HEK293T (cell line): Measurements from ENCODE around the gene REPIN1.

Experiments
- CTCF ChIA-PET: fragments of 350-600 bp; formaldehyde crosslinking; extraction: SDS; loops from one replicate; lab custom pipeline; 2021; ENCODE audit warnings: antibody characterized with exemption, inconsistent platforms; lab: Yijun Ruan, JAX
- POLR2A ChIA-PET: fragments of 350-600 bp; formaldehyde crosslinking; extraction: SDS; loops from one replicate; lab custom pipeline; 2020; ENCODE audit warnings: antibody characterized with exemption, inconsistent platforms; lab: Yijun Ruan, JAX
- DNase-seq: peaks from one replicate; pipeline ENCODE4 v3.0.0; 2012; ENCODE audit warnings: mixed read lengths; ENCODE audit errors: extremely low spot score
- ARNT ChIP-seq: fragments of 450-650 bp; IDR thresholded peaks from 2 replicates; pipeline ENCODE4 v1.6.1; 2017; ENCODE audit warnings: mild to moderate bottlenecking
- BHLHE40 ChIP-seq: fragments of 450-650 bp; IDR thresholded peaks from 2 replicates; pipeline ENCODE4 v1.6.1; 2016; ENCODE audit warnings: mild to moderate bottlenecking, moderate library complexity, borderline replicate concordance
- CTBP1 ChIP-seq: fragments of 450-650 bp; IDR thresholded peaks from 2 replicates; pipeline ENCODE4 v1.6.1; 2016; ENCODE audit warnings: borderline replicate concordance
- ELF4 ChIP-seq: fragments of 450-650 bp; IDR thresholded peaks from 2 replicates; pipeline ENCODE4 v1.6.1; 2017; ENCODE audit warnings: antibody characterized with exemption
- FOXA1 ChIP-seq: fragments of 450-650 bp; IDR thresholded peaks from 2 replicates; pipeline ENCODE4 v1.6.1; 2016; ENCODE audit warnings: mild to moderate bottlenecking
- FOXK2 ChIP-seq: fragments of 450-650 bp; IDR thresholded peaks from 2 replicates; pipeline ENCODE4 v1.6.1; 2016; ENCODE audit warnings: mild to moderate bottlenecking
- FOXM1 ChIP-seq: fragments of 450-650 bp; IDR thresholded peaks from 2 replicates; pipeline ENCODE4 v1.6.1; 2017; ENCODE audit warnings: mild to moderate bottlenecking, borderline replicate concordance
- HDGF ChIP-seq: fragments of 450-650 bp; IDR thresholded peaks from 2 replicates; pipeline ENCODE4 v1.6.1; 2017; ENCODE audit warnings: antibody characterized with exemption, borderline replicate concordance
- L3MBTL2 ChIP-seq: fragments of 450-650 bp; conservative IDR thresholded peaks from 2 replicates; pipeline ENCODE4 v1.6.1; 2016; ENCODE audit warnings: mild to moderate bottlenecking
- LEF1 ChIP-seq: fragments of 450-650 bp; IDR thresholded peaks from 2 replicates; pipeline ENCODE4 v1.6.1; 2017; ENCODE audit warnings: mild to moderate bottlenecking, borderline replicate concordance
- NFRKB ChIP-seq: fragments of 450-650 bp; IDR thresholded peaks from 2 replicates; pipeline ENCODE4 v1.6.1; 2016; ENCODE audit warnings: mild to moderate bottlenecking, moderate library complexity
- SP1 ChIP-seq: fragments of 450-650 bp; IDR thresholded peaks from 2 replicates; pipeline ENCODE4 v1.6.1; 2017
- SUZ12 ChIP-seq: fragments of 450-650 bp; IDR thresholded peaks from 2 replicates; pipeline ENCODE4 v1.6.1; 2016; ENCODE audit warnings: mild to moderate bottlenecking
- TARDBP ChIP-seq: fragments of 450-650 bp; IDR thresholded peaks from 2 replicates; pipeline ENCODE4 v1.6.1; 2016
- ZNF384 ChIP-seq: fragments of 450-650 bp; IDR thresholded peaks from 2 replicates; pipeline ENCODE4 v1.6.1; 2016
- TF ChIP-seq, protein P1 (sequence below): fragments of 450-650 bp; IDR thresholded peaks from 2 replicates; pipeline ENCODE4 v1.6.1; 2016

REPIN1 gene

GRCh38 chr7:150360363-150361058 is 8.1 kb upstream of the REPIN1 start:
- no peak for DNase-seq
- ChIA-PET POLR2A (interaction anchor here (1.0 to 3.6 kb wide), 3 partner anchors 9 to 37 kb away, joined by 3 to 10 read pairs (median 3); partner anchors contain the start of genes ACTR3C and LRRC61), CTCF (no interaction called here)
- TF ChIP-seq SP1 (no peak), FOXK2 (no peak), L3MBTL2 (no peak), SUZ12 (no peak), CTBP1 (no peak), ARNT (no peak), FOXA1 (no peak), TARDBP (no peak), HDGF (no peak)

DNA sequence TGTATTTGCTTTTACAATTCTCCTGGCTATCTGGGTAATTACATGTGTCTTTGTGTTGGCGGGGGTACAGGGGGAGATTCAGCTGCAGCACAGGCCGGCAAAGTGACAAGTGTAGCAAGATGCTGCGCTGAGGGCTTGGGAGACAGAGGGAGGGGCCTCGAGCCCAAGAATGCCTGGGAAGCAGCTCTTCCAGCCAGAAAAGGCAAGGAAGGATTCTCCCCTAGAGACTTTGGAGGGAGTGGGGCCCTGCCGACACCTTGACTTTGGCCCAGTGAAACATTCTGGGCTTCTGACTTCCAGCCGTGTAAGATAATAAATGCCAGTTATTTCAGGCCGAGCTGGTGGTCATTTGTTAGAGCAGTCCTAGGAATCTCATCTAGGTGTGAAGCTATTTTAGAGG is 7.2 kb upstream of the REPIN1 start:
- DNase-seq = no peak
- ChIA-PET CTCF (interaction anchor here (1.2 to 1.5 kb wide), 2 partner anchors 15 to 44 kb away, joined by 3 read pairs; a partner anchor contains a TSS), POLR2A (interaction anchor here (1.2 to 3.6 kb wide), 3 partner anchors 17 to 43 kb away, joined by 3 to 10 read pairs (median 3); partner anchors contain the start of genes ACTR3C and LRRC61)
- TF ChIP-seq SP1 (no peak), L3MBTL2 (no peak)

GRCh38 chr7:150361807-150362621 is 6.6 kb upstream of the REPIN1 start:
- no peak for TF ChIP-seq SUZ12
- TF ChIP-seq FOXK2 = no peak
- TF ChIP-seq NFRKB = no peak
- TF ChIP-seq, protein P1, sequence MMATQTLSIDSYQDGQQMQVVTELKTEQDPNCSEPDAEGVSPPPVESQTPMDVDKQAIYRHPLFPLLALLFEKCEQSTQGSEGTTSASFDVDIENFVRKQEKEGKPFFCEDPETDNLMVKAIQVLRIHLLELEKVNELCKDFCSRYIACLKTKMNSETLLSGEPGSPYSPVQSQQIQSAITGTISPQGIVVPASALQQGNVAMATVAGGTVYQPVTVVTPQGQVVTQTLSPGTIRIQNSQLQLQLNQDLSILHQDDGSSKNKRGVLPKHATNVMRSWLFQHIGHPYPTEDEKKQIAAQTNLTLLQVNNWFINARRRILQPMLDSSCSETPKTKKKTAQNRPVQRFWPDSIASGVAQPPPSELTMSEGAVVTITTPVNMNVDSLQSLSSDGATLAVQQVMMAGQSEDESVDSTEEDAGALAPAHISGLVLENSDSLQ = peak; percentile 63
- TF ChIP-seq LEF1 = peak; percentile 51; the same call in 1 of the 2 replicates
- DNase-seq = no peak
- ChIA-PET CTCF (interaction anchor here (1.2 to 1.5 kb wide), 2 partner anchors 16 to 44 kb away, joined by 3 read pairs; a partner anchor contains a TSS), POLR2A (interaction anchor here (0.6 to 3.6 kb wide), 4 partner anchors 16 to 43 kb away, joined by 3 to 10 read pairs (median 4); partner anchors contain the start of genes ACTR3C and LRRC61)

GRCh38 chr7:150363370-150363769 is 5.3 kb upstream of the REPIN1 start:
- CTCF ChIA-PET = no interaction called here
- DNase-seq = no peak

GRCh38 chr7:150363872-150364271 is 4.8 kb upstream of the REPIN1 start:
- TF ChIP-seq FOXM1 = no peak
- DNase-seq = no peak
- ChIA-PET POLR2A (interaction anchor here (3.6 kb wide), 1 partner anchor 14 kb away, joined by 10 read pairs; no protein-coding TSS in a partner anchor), CTCF (no interaction called here)

More at GRCh38 chr7:150363370-150363769, 5.3 kb upstream of the REPIN1 start:
- POLR2A ChIA-PET = interaction anchor here (1.2 to 3.6 kb wide), 2 partner anchors 15 to 40 kb away, joined by 4 to 10 read pairs; partner anchors contain the start of genes ACTR3C and LRRC61
- no peak for TF ChIP-seq ZNF384
- no peak for TF ChIP-seq LEF1

DNA sequence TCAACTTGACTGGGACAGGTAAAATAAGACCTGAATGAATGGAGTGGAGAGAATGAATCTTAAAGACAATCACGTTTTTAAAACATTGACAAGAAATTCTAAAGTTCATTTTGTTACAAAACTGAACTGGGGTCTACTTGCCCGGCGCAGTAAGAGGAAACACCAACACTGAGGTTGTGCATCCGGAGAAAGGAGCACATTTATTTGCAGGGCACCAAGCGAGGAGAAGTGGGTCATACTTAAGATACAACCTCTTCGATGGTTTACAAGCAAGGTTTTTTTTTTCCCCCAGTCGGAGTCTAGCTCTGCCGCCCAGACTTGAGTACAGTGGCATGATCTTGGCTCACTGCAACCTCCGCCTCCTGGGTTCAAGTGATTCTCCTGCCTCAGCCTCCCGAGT is 3.4 kb upstream of the REPIN1 start:
- CTCF ChIA-PET = interaction anchor here (2.1 kb wide), 1 partner anchor 9 kb away, joined by 9 read pairs; no protein-coding TSS in a partner anchor
- no peak for DNase-seq
- POLR2A ChIA-PET = interaction anchor here (1.0 kb wide), 1 partner anchor 42 kb away, joined by 4 read pairs; the partner anchor contains the start of genes ACTR3C and LRRC61
- no peak for TF ChIP-seq ARNT
- no peak for TF ChIP-seq SP1
- TF ChIP-seq NFRKB = no peak
- no peak for TF ChIP-seq BHLHE40
- TF ChIP-seq LEF1 = no peak
- TF ChIP-seq CTBP1 = no peak
- no peak for TF ChIP-seq ELF4
- TF ChIP-seq ZNF384 = no peak
- no peak for TF ChIP-seq SUZ12
- TF ChIP-seq TARDBP = no peak
- no peak for TF ChIP-seq FOXK2
- no peak for TF ChIP-seq L3MBTL2
- no peak for TF ChIP-seq HDGF
- no peak for TF ChIP-seq FOXM1
- no peak for TF ChIP-seq FOXA1
- TF ChIP-seq, protein P1 = no peak
